HFFc6 (cell line): ENCODE measurements around the gene PTAR1. TPM values are rescaled to one million over a fixed set of nuclear protein-coding genes. Genes with fewer than 3 reads are reported as not detected.

Experiments used
- DNase-seq: peaks from one replicate; pipeline ENCODE4 v3.0.0-alpha.2; 2018
- H3K27ac Mint-ChIP-seq: 2 replicates; pipeline ENCODE4 v1.8.0; 2020; ENCODE audit warnings: mild to moderate bottlenecking, mixed read lengths
- H3K27me3 Mint-ChIP-seq: 2 replicates; pipeline ENCODE4 v1.8.0; 2021; ENCODE audit warnings: mild to moderate bottlenecking, moderate library complexity, mixed read lengths; ENCODE audit not compliant: insufficient read depth
- H3K36me3 Mint-ChIP-seq: 2 replicates; pipeline ENCODE4 v1.8.0; 2021; ENCODE audit warnings: low read depth, mixed read lengths
- H3K4me1 Mint-ChIP-seq: 2 replicates; pipeline ENCODE4 v1.8.0; 2020; ENCODE audit warnings: low read depth, mixed read lengths
- H3K4me3 Mint-ChIP-seq: 2 replicates; pipeline ENCODE4 v1.8.0; 2020; ENCODE audit warnings: mild to moderate bottlenecking, moderate library complexity, mixed read lengths
- H3K9me3 Mint-ChIP-seq: 2 replicates; pipeline ENCODE4 v1.8.0; 2020; ENCODE audit warnings: mild to moderate bottlenecking, mixed read lengths
- CTCF ChIP-seq: fragments of 200-600 bp; sonication (generic); IDR thresholded peaks from 2 replicates; pipeline ENCODE4 v1.5.0; 2021; ENCODE audit warnings: antibody characterized with exemption, mild to moderate bottlenecking
- total RNA-seq, 6 experiments: library from RNA; stranded (reverse); fragmentation: NEBNext Ultra II Directional; extraction: Animal tissue kit (Norgen Biotek cat#: 25700); gene quantifications; 2 replicates in 1 of 6; 3 replicates in 5 of 6; pipeline ENCODE4 v1.2.3, GENCODE V29; 2021

The PTAR1 gene
- total RNA-seq, 6 experiments from 2014 or later: 49.8 to 61.3 (median 55.3) TPM

DNA sequence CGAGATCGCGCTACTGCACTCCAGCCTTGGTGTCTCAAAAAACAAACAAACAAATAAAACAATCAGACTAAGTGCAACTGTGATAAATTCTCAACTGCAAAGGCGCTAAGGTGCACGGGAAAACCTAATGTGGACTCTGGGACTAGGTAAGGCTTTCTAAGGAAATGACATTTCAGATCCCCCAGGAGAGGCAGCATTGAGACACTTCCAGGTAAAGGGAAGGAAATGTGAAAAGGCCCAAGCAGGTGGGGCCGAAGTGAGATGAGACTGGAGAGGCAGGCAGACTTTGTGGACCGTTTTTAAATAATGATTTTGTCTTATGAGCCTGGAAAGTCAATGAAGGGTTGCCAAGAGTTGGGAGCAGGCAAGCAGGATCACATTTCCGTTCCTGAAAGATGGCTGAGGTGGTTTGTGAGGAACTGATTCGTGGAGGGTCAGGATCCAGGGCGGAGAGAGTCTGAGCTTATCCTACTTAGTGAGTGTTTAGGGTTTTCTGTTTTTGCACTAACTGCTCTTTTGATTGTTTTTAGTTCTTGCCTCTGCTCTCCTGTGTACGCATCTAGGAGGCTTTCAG lies 85.6 kb downstream of the PTAR1 start:
- H3K27ac Mint-ChIP-seq: peak overlapping the region; percentile 81
- H3K4me3 Mint-ChIP-seq: peak overlapping the region; percentile 86
- no peak for DNase-seq
- peak; percentile 36; the same call in 1 of the 2 replicates for TF ChIP-seq CTCF
- no peaks in the 10 kb centered on the region for H3K9me3 Mint-ChIP-seq
- H3K4me1 Mint-ChIP-seq: peaks cover 71% of the 10 kb centered on the region
- H3K36me3 Mint-ChIP-seq: no peaks in the 10 kb centered on the region
- no peaks in the 10 kb centered on the region for H3K27me3 Mint-ChIP-seq

DNA sequence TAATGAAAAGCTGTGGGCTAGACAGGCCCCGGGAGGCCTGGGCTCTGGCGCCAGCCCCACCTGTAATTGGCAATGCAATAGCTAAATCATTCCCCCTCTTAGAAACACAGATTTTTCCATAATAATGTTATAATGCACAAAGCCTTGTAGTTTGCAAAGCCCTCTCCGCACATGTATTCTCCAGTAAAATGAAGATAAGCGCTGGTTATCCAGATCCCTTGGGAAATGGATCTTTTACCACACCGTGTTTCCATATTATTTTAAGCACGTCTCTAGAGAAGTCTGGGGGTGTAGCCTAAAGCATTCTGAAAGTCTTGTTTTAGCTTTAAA lies 86.5 kb downstream of the PTAR1 start:
- peak overlapping the region; percentile 86 for H3K4me3 Mint-ChIP-seq
- H3K9me3 Mint-ChIP-seq: no peaks in the 10 kb centered on the region
- peaks cover 61% of the 10 kb centered on the region for H3K4me1 Mint-ChIP-seq
- DNase-seq: no peak
- H3K27ac Mint-ChIP-seq: peak overlapping the region; percentile 81
- no peak for TF ChIP-seq CTCF
- H3K27me3 Mint-ChIP-seq: no peaks in the 10 kb centered on the region
- no peaks in the 10 kb centered on the region for H3K36me3 Mint-ChIP-seq

- Mint-ChIP-seq H3K36me3 (no peaks in the 10 kb centered on the region), H3K27ac (peak overlapping the region; percentile 81), H3K4me3 (peak overlapping the region; percentile 86), H3K9me3 (no peaks in the 10 kb centered on the region), H3K4me1 (peaks cover 56% of the 10 kb centered on the region), H3K27me3 (no peaks in the 10 kb centered on the region)
- peak; percentile 92 for DNase-seq
- TF ChIP-seq CTCF: peak; percentile 95
Measured at GRCh38 chr9:69672596-69673310, 87.1 kb downstream of the PTAR1 start.

GRCh38 chr9:69671879-69672595 lies 87.8 kb downstream of the PTAR1 start, which contains the start of gene APBA1:
APBA1 (minus strand) TSS chr9:69672371.
- Mint-ChIP-seq H3K4me3 (peak within 1 kb of the TSS; percentile 94), H3K27me3 (no peaks in the 10 kb centered on the region), H3K4me1 (peaks cover 54% of the 10 kb centered on the region), H3K27ac (peak within 1 kb of the TSS; percentile 81), H3K9me3 (no peaks in the 10 kb centered on the region), H3K36me3 (no peaks in the 10 kb centered on the region)
- peak; percentile 27; the same call in 1 of the 2 replicates for TF ChIP-seq CTCF
- DNase-seq: peak; percentile 29

- Mint-ChIP-seq H3K27me3 (no peaks in the 10 kb centered on the region), H3K4me3 (peak overlapping the region; percentile 94), H3K9me3 (no peaks in the 10 kb centered on the region), H3K27ac (peak overlapping the region; percentile 52), H3K4me1 (peaks cover 47% of the 10 kb centered on the region), H3K36me3 (no peaks in the 10 kb centered on the region)
- no peak for DNase-seq
- TF ChIP-seq CTCF: no peak
Measured at GRCh38 chr9:69671311-69671878, 88.4 kb downstream of the PTAR1 start.
